MM.1S (cell line): ENCODE measurements around the gene FAM161B.

ENCODE experiments used
- DNase-seq: peaks from one replicate; pipeline ENCODE4 v3.0.0-alpha.2; 2015
- H2AFZ ChIP-seq: fragments of 300-600 bp; sonication (generic); 2 replicates; pipeline ENCODE4 v1.6.0; 2016; ENCODE audit warnings: antibody characterized with exemption, low read length
- H3F3A ChIP-seq: fragments of 300-600 bp; sonication (generic); 2 replicates; pipeline ENCODE4 v1.6.1; 2016; ENCODE audit warnings: mild to moderate bottlenecking, antibody characterized with exemption, low read length, moderate library complexity, mixed read lengths; ENCODE audit not compliant: insufficient read depth
- H3K27ac ChIP-seq: fragments of 300-600 bp; sonication (generic); 2 replicates; pipeline ENCODE4 v1.5.1; 2016; ENCODE audit warnings: mild to moderate bottlenecking, low read length
- H3K27me3 ChIP-seq: fragments of 300-600 bp; sonication (generic); replicated peaks from 2 replicates; pipeline ENCODE4 v1.6.0; 2016; ENCODE audit warnings: low read length; ENCODE audit not compliant: insufficient read depth
- H3K36me3 ChIP-seq: fragments of 300-600 bp; sonication (generic); replicated peaks from 2 replicates; pipeline ENCODE4 v1.6.1; 2016; ENCODE audit warnings: mild to moderate bottlenecking, low read length, mixed read lengths; ENCODE audit not compliant: insufficient read depth
- H3K4me1 ChIP-seq: fragments of 300-600 bp; sonication (generic); 2 replicates; pipeline ENCODE4 v1.6.1; 2016; ENCODE audit warnings: low read length, mixed read lengths
- H3K4me2 ChIP-seq: fragments of 300-600 bp; sonication (generic); 2 replicates; pipeline ENCODE4 v1.6.0; 2016; ENCODE audit warnings: low read depth, low read length
- H3K4me3 ChIP-seq: fragments of 300-600 bp; sonication (generic); 2 replicates; pipeline ENCODE4 v1.5.1; 2016; ENCODE audit warnings: low read length, mixed read lengths
- H3K79me2 ChIP-seq: fragments of 300-600 bp; sonication (generic); 2 replicates; pipeline ENCODE4 v1.6.1; 2016; ENCODE audit warnings: mixed run types, low read length, mixed read lengths
- H3K9ac ChIP-seq: fragments of 300-600 bp; sonication (generic); 2 replicates; pipeline ENCODE4 v1.6.1; 2016; ENCODE audit warnings: low read length, mixed read lengths
- H3K9me2 ChIP-seq: fragments of 300-600 bp; sonication (generic); replicated peaks from 2 replicates; pipeline ENCODE4 v1.6.1; 2016; ENCODE audit warnings: mild to moderate bottlenecking, low read length, mixed read lengths; ENCODE audit not compliant: insufficient read depth
- H3K9me3 ChIP-seq: fragments of 300-600 bp; sonication (generic); replicated peaks from 2 replicates; pipeline ENCODE4 v1.6.1; 2016; ENCODE audit warnings: mild to moderate bottlenecking, low read length, mixed read lengths; ENCODE audit not compliant: insufficient read depth
- H4K20me1 ChIP-seq: fragments of 300-600 bp; sonication (generic); 2 replicates; pipeline ENCODE4 v1.6.1; 2016; ENCODE audit warnings: mild to moderate bottlenecking, low read length, moderate library complexity, mixed read lengths; ENCODE audit not compliant: insufficient read depth
- EZH2 ChIP-seq: fragments of 300-600 bp; sonication (generic); optimal IDR thresholded peaks from 2 replicates; pipeline ENCODE3; 2017; ENCODE audit warnings: low read depth, mild to moderate bottlenecking, antibody characterized with exemption, low read length, mixed read lengths
- EZH2phosphoT487 ChIP-seq: fragments of 300-600 bp; sonication (generic); IDR thresholded peaks from 2 replicates; pipeline ENCODE4 v1.6.1; 2018; ENCODE audit warnings: antibody characterized with exemption, low read length
- TF ChIP-seq, protein P1 (sequence below): fragments of 300-600 bp; sonication (generic); IDR thresholded peaks from 2 replicates; pipeline ENCODE4 v1.5.1; 2016; ENCODE audit warnings: antibody characterized with exemption, low read length, mixed read lengths

FAM161B gene

DNA sequence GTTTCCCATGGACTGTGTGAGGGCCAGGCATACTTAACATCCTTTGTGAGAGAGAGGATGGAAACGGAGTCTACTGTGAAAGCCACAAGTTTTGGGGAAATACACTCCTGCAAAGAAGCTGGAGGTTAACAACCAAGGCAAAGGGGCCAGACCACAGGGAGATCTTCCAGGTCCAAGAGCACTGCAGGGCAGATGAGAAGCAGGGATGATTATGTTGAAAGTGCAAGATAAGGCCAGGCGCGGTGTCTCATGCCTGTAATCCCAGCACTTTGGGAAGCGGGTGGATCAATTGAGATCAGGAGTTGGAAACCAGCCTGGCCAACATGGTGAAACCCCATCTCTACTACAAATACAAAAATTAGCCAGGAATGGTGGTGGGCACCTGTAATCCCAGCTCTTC is 15.3 kb upstream of the FAM161B start:
- Histone ChIP-seq H2AFZ (no peak overlapping the region), H3K4me1 (no peaks in the 10 kb centered on the region), H3K9me3 (no peaks in the 10 kb centered on the region), H3K9ac (no peak overlapping the region), H3F3A (no peaks in the 10 kb centered on the region), H3K4me3 (no peak overlapping the region), H3K79me2 (no peaks in the 10 kb centered on the region), H3K9me2 (no peaks in the 10 kb centered on the region), H4K20me1 (no peaks in the 10 kb centered on the region), H3K4me2 (no peak overlapping the region), H3K27me3 (no peaks in the 10 kb centered on the region), H3K36me3 (no peaks in the 10 kb centered on the region), H3K27ac (no peak overlapping the region)
- DNase-seq, result no peak
- TF ChIP-seq EZH2phosphoT487, result no peak
- TF ChIP-seq, protein P1, sequence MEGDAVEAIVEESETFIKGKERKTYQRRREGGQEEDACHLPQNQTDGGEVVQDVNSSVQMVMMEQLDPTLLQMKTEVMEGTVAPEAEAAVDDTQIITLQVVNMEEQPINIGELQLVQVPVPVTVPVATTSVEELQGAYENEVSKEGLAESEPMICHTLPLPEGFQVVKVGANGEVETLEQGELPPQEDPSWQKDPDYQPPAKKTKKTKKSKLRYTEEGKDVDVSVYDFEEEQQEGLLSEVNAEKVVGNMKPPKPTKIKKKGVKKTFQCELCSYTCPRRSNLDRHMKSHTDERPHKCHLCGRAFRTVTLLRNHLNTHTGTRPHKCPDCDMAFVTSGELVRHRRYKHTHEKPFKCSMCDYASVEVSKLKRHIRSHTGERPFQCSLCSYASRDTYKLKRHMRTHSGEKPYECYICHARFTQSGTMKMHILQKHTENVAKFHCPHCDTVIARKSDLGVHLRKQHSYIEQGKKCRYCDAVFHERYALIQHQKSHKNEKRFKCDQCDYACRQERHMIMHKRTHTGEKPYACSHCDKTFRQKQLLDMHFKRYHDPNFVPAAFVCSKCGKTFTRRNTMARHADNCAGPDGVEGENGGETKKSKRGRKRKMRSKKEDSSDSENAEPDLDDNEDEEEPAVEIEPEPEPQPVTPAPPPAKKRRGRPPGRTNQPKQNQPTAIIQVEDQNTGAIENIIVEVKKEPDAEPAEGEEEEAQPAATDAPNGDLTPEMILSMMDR, result no peak
- TF ChIP-seq EZH2, result no peak

- no peaks in the 10 kb centered on the region for H3K9me3 ChIP-seq
- no peak overlapping the region for H3K27ac ChIP-seq
- H3K27me3 ChIP-seq, result no peaks in the 10 kb centered on the region
- no peak for DNase-seq
- no peaks in the 10 kb centered on the region for H3K4me1 ChIP-seq
- H3K79me2 ChIP-seq, result no peaks in the 10 kb centered on the region
- H3K9me2 ChIP-seq, result no peaks in the 10 kb centered on the region
- no peaks in the 10 kb centered on the region for H3K36me3 ChIP-seq
- H3F3A ChIP-seq, result no peaks in the 10 kb centered on the region
- no peak overlapping the region for H3K9ac ChIP-seq
- no peak overlapping the region for H3K4me2 ChIP-seq
- TF ChIP-seq, protein P1, result no peak
- TF ChIP-seq EZH2phosphoT487 (no peak), EZH2 (no peak)
- H3K4me3 ChIP-seq, result no peak overlapping the region
- H2AFZ ChIP-seq, result no peak overlapping the region
- no peaks in the 10 kb centered on the region for H4K20me1 ChIP-seq
Measured at GRCh38 chr14:73961192-73961591, 11.3 kb upstream of the FAM161B start.

- H3K79me2 ChIP-seq, result no peaks in the 10 kb centered on the region
- TF ChIP-seq EZH2phosphoT487 (no peak), EZH2 (no peak)
- TF ChIP-seq, protein P1, result no peak
- H3K9me2 ChIP-seq, result no peaks in the 10 kb centered on the region
- H3K4me3 ChIP-seq, result no peak overlapping the region
- H3K4me1 ChIP-seq, result no peaks in the 10 kb centered on the region
- DNase-seq, result no peak
- H3K9me3 ChIP-seq, result no peaks in the 10 kb centered on the region
- no peaks in the 10 kb centered on the region for H3F3A ChIP-seq
- no peak overlapping the region for H2AFZ ChIP-seq
- no peak overlapping the region for H3K27ac ChIP-seq
- H3K36me3 ChIP-seq, result no peaks in the 10 kb centered on the region
- H4K20me1 ChIP-seq, result no peaks in the 10 kb centered on the region
- no peaks in the 10 kb centered on the region for H3K27me3 ChIP-seq
- no peak overlapping the region for H3K9ac ChIP-seq
- no peak overlapping the region for H3K4me2 ChIP-seq
Measured at GRCh38 chr14:73958591-73958990, 8.7 kb upstream of the FAM161B start.
